Thyroid gland (tissue), 4 donors: ENCODE measurements around the gene EBF3.

Experiments used
- POLR2A ChIP-seq, 2 donors: fragments of 450-650 bp; IDR thresholded peaks; one replicate each; pipeline ENCODE4 v1.6.1; 2017; ENCODE audit warnings: antibody characterized with exemption in 2 of 2, mild to moderate bottlenecking in 2 of 2, moderate library complexity in 1 of 2
- TF ChIP-seq, protein P1 (sequence below), 6 experiments: fragments of 200-600 bp in 3 of 6; fragments of 450-650 bp in 3 of 6; sonication (generic) in 3 of 6; IDR thresholded peaks; one replicate each; pipeline ENCODE4 v1.5.1; 2016 to 2019; ENCODE audit warnings: antibody characterized with exemption in 6 of 6, mild to moderate bottlenecking in 2 of 6, inconsistent platforms in 1 of 6, moderate library complexity in 1 of 6

DNA sequence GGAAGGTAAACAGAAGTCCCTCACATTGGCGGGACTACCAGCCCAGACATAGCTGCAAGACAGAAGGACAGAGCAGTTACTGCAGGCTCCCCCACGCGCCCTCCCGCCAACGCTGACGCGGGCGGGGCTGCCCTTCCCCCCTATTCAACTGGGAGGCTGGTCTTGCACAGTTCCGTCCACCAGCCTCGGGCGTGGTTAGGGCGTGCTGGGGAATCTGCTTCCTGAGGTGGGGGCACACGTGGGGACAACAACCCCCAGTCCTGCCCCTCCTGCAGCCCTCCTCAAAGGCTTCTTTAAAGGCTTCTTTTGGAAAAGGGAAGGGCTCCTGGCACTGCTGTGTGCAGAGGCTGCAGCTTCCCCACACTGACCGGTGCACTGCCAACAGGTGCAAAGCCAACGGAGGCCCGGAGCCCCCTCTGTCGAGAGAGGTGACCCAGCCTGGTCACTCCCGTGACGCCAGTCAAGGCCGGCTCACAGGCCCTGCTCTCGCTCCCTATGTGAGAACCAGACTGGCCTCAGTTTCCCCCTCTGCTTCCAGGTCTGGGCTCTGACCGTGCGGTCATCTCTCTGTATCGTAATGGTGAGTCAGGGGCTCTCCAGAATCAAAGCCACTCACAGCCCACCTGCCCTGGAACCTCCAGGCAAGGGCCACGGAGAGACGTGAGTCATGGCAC is 126.0 kb downstream of the EBF3 start:
- TF ChIP-seq, protein P1, sequence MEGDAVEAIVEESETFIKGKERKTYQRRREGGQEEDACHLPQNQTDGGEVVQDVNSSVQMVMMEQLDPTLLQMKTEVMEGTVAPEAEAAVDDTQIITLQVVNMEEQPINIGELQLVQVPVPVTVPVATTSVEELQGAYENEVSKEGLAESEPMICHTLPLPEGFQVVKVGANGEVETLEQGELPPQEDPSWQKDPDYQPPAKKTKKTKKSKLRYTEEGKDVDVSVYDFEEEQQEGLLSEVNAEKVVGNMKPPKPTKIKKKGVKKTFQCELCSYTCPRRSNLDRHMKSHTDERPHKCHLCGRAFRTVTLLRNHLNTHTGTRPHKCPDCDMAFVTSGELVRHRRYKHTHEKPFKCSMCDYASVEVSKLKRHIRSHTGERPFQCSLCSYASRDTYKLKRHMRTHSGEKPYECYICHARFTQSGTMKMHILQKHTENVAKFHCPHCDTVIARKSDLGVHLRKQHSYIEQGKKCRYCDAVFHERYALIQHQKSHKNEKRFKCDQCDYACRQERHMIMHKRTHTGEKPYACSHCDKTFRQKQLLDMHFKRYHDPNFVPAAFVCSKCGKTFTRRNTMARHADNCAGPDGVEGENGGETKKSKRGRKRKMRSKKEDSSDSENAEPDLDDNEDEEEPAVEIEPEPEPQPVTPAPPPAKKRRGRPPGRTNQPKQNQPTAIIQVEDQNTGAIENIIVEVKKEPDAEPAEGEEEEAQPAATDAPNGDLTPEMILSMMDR (IDR thresholded peaks at IDR 0.05): no peak
- no peak for TF ChIP-seq POLR2A (IDR thresholded peaks at IDR 0.05)
